Skin epidermis (tissue), 12 donors: Measurements from ENCODE around the gene CD33.

Experiments used
- H3K27ac ChIP-seq, 21 experiments: fragments of 200-600 bp; sonication (generic) in 11 of 21; one replicate each; pipeline ENCODE4 v1.5.0; 2020; ENCODE audit warnings: mild to moderate bottlenecking in 3 of 21, inconsistent platforms in 2 of 21, moderate library complexity in 2 of 21
- H3K4me3 ChIP-seq, 7 experiments: fragments of 200-600 bp; sonication (generic) in 2 of 7; one replicate each; pipeline ENCODE4 v1.5.0; 2020; ENCODE audit warnings: inconsistent platforms in 2 of 7, mild to moderate bottlenecking in 2 of 7, moderate library complexity in 1 of 7

Gene CD33

DNA sequence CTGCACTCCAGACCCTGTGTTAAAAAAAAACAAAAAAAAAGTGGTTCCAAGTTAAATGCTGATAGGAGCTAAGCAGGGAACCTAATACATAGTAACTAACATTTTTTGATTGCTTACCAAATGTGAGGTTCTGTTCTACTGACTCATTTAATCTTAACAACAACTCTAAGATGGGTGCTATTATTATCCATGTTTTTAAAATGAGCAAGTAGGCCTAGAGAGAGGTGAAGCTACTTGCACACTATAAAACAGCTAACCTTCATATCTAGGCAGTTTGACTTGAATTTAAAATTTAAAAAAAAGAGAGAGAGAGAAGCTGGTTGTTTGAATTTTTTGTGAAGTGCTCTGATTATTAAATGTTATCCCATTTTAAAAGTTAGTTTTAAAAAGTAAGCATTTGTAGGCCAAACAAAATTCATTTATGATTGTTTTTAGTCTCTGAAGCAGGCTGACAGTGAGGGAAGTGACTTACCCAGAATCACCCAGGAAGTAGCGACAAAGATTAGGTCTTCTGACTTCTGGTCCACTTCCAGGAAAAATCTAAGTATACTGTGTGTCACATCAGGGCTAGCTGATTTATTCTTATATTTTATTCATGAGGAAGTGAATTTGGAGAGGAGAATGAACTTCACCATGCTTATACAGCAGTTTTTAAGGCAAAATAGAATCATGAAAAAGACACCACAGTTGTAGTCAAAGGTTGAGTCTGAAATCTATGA, 28.4 kb downstream of the CD33 start:
- no peak overlapping the region for H3K4me3 ChIP-seq
- peak overlapping the region in 2 of 21 experiments; percentile 5 to 7 for H3K27ac ChIP-seq

- Histone ChIP-seq H3K27ac (no peak overlapping the region), H3K4me3 (no peak overlapping the region)
Measured at GRCh38 chr19:51256155-51256625, 31.3 kb downstream of the CD33 start.

GRCh38 chr19:51257471-51257870, 32.6 kb downstream of the CD33 start:
- no peak overlapping the region for H3K27ac ChIP-seq

DNA sequence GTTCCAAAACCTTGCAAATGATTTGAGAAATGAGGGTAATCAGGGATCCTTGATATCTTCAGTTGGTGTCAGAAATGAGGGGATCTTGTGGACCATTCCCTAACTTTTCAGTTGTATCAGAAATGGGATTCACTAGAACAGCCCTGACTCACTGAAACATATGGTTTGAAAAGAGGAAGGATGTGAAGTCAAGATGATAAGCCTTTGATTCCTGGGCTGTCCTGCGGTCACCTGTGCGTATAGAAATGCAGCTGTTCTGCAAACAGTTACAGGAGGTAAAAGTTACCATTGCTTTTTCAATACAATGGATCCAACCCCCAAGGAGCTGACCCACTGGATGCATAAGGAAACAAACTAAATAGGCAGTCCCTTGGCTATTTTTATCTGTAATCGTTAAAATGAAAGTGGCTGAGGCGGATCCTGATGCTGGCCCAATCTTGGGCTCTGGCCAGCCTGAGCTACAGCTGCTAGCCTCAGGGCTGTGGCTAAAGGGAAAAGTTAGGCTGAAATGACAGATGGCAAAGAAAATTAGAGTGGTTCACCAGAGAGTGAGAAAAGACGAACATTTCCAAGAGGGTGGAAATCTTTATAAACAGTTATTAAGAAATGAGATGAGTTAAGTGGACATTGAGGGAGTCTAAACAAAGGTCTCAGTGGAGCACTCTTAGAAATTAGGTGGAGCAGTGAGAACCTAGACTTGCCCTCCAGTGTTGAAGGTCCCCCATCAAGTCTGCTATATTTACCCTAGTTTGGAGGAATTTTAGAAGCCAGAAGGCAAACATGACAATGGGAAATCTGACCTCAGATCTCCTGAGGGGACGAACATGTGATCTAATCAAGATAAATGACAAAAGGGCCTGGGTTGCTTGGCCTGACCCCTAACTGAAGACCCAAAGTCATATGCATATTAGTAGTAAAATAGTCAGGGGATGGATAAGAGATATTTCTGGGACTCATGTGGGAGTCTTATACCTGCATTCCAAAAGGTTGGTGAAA, 33.6 kb downstream of the CD33 start:
- H3K4me3 ChIP-seq = no peak overlapping the region
- no peak overlapping the region for H3K27ac ChIP-seq

More at GRCh38 chr19:51257471-51257870, 32.6 kb downstream of the CD33 start:
- H3K4me3 ChIP-seq = no peak overlapping the region

DNA sequence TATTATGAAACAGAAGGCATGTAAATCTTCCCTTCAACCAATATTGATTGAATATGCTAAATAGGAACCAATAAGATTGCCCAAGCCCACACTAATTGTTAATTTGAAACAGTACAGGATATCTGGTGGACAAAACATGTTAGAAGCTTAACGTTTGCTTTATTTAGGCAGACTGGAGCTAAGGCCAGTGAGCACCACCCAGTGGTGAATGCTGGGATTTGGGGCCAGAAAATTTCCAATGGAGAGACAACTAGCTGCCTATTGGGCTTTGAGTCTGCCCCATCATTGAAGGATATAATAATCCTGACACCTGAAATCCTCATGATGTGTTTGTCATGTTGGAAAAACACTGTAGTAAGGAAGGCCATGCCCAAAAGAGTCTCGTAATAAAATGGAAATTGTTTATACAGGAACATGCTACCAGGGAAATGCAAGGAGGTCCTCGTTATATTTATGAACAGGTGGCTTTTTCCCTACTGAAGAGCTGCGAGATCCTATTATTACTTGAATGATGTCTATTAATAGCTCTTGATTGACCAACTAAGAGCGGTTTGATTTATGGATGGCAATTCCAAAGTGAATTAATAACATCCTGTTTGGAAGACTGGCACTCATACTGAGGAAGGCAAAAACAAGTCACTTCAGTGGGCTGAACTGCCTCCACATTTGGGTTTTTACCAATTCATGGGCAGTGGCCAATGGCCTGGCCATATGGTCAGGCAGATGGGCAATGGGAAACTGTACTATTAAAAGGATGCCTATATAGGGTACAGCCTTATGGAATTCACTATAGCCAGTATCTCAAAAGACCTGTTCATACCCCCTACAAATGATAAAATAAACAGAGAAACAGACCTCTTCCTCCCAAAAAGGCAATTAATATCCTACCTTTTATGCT, 34.7 kb downstream of the CD33 start:
- Histone ChIP-seq H3K27ac (no peak overlapping the region), H3K4me3 (no peak overlapping the region)

DNA sequence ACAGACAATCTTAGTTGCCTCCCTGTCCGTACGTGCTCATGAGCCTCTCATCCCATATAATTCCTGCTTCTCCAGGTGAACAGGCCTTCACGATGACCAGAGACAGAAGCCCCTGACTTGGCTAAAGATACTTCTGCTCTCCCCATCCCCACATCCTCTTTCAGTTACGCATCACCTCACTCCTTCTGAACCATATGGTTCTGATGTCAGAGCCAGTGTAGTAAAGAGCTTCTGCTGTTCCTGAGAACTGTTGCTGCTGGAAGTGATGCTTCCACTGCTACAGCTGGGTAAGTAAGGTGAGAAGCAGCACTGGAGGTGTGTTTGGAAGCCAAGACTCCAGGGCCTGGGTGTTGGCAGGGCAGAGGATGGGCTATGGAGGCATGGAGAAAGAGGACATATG, 38.9 kb downstream of the CD33 start:
- H3K4me3 ChIP-seq = no peak overlapping the region

GRCh38 chr19:51271067-51271466, 46.2 kb downstream of the CD33 start:
- Histone ChIP-seq H3K27ac (no peak overlapping the region), H3K4me3 (no peak overlapping the region)

More for the DNA sequence above, 38.9 kb downstream of the CD33 start:
- H3K27ac ChIP-seq = no peak overlapping the region

DNA sequence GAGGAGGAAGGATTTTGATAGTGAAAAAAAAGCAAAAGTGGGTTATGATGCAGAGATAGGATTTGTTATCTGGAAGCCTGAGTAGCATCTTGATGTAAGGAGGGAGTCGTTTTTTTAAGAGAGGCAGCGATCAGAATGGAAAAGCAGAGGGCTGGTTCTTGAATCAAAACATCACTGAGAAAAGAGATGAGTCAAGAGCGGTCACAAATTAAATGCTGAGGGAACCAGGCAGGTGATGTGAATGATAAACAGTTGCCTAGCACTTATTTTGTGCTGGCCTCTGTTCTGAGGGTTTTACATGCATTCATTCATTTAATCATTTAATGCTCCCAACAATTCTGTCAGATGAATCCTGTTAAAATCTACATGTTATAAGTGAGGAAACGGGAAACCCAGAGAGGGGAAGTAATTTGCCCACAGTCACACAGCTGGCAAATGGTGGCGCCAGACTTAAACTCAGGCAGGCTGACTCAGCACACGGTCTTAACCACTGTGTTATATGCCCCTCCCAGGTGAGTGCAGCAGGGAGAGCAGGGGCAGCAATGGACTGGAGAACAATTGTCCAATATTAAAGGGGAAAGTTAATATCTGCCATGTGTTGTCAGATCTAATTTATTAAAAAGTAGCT, 47.4 kb downstream of the CD33 start:
- H3K27ac ChIP-seq = peak overlapping the region in 1 of 21 experiments; percentile 55
- no peak overlapping the region for H3K4me3 ChIP-seq

GRCh38 chr19:51274049-51274770, 49.3 kb downstream of the CD33 start:
- Histone ChIP-seq H3K27ac (peak overlapping the region in 2 of 21 experiments; percentile 6 to 66), H3K4me3 (no peak overlapping the region)

- no peak overlapping the region for H3K27ac ChIP-seq
- H3K4me3 ChIP-seq = no peak overlapping the region
Measured at GRCh38 chr19:51277112-51277511, 52.2 kb downstream of the CD33 start.

- no peak overlapping the region for H3K27ac ChIP-seq
- H3K4me3 ChIP-seq = no peak overlapping the region
Measured at GRCh38 chr19:51282335-51282734, 57.5 kb downstream of the CD33 start.

DNA sequence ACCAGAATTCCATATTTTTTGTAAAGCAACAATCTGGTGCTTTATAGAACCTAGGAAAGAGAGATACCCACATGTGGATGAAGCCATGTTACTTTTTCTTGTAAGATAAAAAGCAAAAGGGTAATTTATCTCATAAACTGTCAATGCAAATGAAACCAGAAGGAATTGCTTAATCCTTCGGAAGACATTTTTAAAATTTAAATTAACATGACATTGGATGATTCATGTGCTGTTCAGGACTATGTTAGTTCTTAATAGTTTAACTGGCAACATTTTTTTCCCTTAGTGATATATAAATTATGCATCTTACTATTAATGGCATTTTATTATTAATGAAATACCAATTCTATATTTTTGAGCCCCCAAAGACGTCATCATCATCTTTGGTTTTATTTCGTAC, 60.8 kb downstream of the CD33 start:
- H3K4me3 ChIP-seq = no peak overlapping the region
- H3K27ac ChIP-seq = no peak overlapping the region
